ENCODE measurements around the gene NFIL3. TPM values are rescaled to one million over a fixed set of nuclear protein-coding genes. Genes with fewer than 3 reads are reported as not detected.

Gene NFIL3
- total and polyA plus RNA-seq, 2 experiments from 2014 or later: 4.1 to 7.5 TPM

DNA sequence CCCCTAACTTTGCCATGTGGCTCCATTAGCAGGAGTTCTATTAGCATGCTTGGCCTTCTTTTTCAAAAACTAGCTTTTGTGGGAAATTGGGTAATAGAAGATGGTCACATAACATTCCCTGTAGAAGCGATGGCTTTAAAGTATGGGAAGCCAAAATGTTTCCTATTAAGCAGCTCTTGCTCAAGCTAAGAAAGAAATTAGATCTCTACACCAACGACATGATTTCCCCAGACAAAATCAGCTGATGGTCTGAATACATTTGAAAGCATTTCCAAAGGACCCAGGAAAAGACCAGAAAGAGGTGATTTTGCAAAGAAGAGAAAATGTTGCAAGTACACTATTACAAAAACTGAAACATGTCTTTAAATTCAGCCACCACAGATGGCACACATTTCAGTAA lies 4.8 kb upstream of the NFIL3 start:
- H3K4me1 Mint-ChIP-seq: peaks cover 9% of the 10 kb centered on the region
- no peaks in the 10 kb centered on the region; the same call in 2 of the 3 replicates for H3K36me3 Mint-ChIP-seq (ENCODE audit: low read depth)
- peaks cover 27% of the 10 kb centered on the region for H3K27me3 Mint-ChIP-seq (ENCODE audit: insufficient read depth, low read depth, poor library complexity)
- no peak for DNase-seq (ENCODE audit: low spot score)
- H3K4me3 Mint-ChIP-seq: no peak overlapping the region
- Histone ChIP-seq H3K4me3 (no peak overlapping the region), H3K27ac (ENCODE audit: low read depth) (no peak overlapping the region), H3K36me3 (ENCODE audit: insufficient read depth) (no peaks in the 10 kb centered on the region), H3K79me2 (replicated peaks; ENCODE audit: insufficient read depth) (no peaks in the 10 kb centered on the region), H3K4me1 (ENCODE audit: insufficient read depth) (peaks cover 7% of the 10 kb centered on the region), H3K4me2 (no peak overlapping the region), H2AFZ (no peak overlapping the region), H3F3A (replicated peaks; ENCODE audit: low read depth) (0 out of 2 replicates have a peak, but pooled peaks cover 4% of the 10 kb centered on the region), H3K9me2 (ENCODE audit: insufficient read depth) (no peaks in the 10 kb centered on the region), H3K27me3 (ENCODE audit: insufficient read depth) (peaks cover 19% of the 10 kb centered on the region), H4K20me1 (replicated peaks; ENCODE audit: insufficient read depth) (no peaks in the 10 kb centered on the region)
- no peak overlapping the region for H3K27ac Mint-ChIP-seq
- TF ChIP-seq JUNB (IDR thresholded peaks at IDR 0.05; ENCODE audit: unreplicated experiment) (no peak), ETS1 (IDR thresholded peaks at IDR 0.05) (no peak), CREB1 (CRISPR knock-in tag; IDR thresholded peaks at IDR 0.05; ENCODE audit: low read depth) (no peak), EZH2phosphoT487 (IDR thresholded peaks at IDR 0.05; ENCODE audit: unreplicated experiment) (no peak), STAT1 (IDR thresholded peaks at IDR 0.05; ENCODE audit: unreplicated experiment) (no peak)
- TF ChIP-seq, protein P1, sequence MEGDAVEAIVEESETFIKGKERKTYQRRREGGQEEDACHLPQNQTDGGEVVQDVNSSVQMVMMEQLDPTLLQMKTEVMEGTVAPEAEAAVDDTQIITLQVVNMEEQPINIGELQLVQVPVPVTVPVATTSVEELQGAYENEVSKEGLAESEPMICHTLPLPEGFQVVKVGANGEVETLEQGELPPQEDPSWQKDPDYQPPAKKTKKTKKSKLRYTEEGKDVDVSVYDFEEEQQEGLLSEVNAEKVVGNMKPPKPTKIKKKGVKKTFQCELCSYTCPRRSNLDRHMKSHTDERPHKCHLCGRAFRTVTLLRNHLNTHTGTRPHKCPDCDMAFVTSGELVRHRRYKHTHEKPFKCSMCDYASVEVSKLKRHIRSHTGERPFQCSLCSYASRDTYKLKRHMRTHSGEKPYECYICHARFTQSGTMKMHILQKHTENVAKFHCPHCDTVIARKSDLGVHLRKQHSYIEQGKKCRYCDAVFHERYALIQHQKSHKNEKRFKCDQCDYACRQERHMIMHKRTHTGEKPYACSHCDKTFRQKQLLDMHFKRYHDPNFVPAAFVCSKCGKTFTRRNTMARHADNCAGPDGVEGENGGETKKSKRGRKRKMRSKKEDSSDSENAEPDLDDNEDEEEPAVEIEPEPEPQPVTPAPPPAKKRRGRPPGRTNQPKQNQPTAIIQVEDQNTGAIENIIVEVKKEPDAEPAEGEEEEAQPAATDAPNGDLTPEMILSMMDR (conservative IDR thresholded peaks at IDR 0.05; ENCODE audit: low read depth in 2 of 2): no peak
- ATAC-seq: no peak
- peaks cover 5% of the 10 kb centered on the region; the same call in 1 of the 3 replicates for H3K9me3 Mint-ChIP-seq

DNA sequence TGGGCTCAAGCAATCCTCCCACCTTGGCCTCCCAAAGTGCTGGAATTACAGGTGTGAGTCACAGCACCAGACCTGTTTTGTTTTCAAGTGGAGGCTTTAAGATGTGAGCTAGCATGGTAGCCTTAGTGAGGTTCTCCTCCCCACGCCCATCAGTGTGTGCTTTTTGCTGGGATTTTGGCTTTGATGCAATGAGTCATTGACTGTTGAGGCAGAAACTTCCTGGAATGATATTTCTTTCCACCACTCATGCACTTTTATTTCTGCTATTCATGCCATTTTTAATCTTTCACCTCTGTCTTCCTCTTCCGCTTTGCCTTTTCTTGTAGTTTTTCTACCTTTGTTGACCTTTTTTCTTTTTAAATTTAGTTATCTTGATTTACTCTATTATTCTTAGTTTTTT lies 4.2 kb upstream of the NFIL3 start:
- DNase-seq (ENCODE audit: low spot score): no peak
- TF ChIP-seq ZNF462 (CRISPR knock-in tag; IDR thresholded peaks at IDR 0.05): no peak
- TF ChIP-seq POLR2AphosphoS5 (IDR thresholded peaks at IDR 0.05; ENCODE audit: low read depth): no peak
- TF ChIP-seq CREB1 (CRISPR knock-in tag; IDR thresholded peaks at IDR 0.05; ENCODE audit: low read depth): no peak
- TF ChIP-seq, protein P1 (conservative IDR thresholded peaks at IDR 0.05; ENCODE audit: low read depth in 2 of 2): no peak
- no peak for TF ChIP-seq ETS1 (IDR thresholded peaks at IDR 0.05)
- no peak for TF ChIP-seq JUNB (IDR thresholded peaks at IDR 0.05; ENCODE audit: unreplicated experiment)

More for the DNA sequence above, 4.2 kb upstream of the NFIL3 start:
- Histone ChIP-seq H2AFZ (no peak overlapping the region), H3K27me3 (ENCODE audit: insufficient read depth) (peaks cover 22% of the 10 kb centered on the region), H3K79me2 (replicated peaks; ENCODE audit: insufficient read depth) (peaks cover under 1% of the 10 kb centered on the region; the same call in 1 of the 2 replicates), H3K4me3 (no peak overlapping the region), H3K27ac (ENCODE audit: low read depth) (no peak overlapping the region), H3F3A (replicated peaks; ENCODE audit: low read depth) (0 out of 2 replicates have a peak, but pooled peaks cover 6% of the 10 kb centered on the region), H3K9me2 (ENCODE audit: insufficient read depth) (no peaks in the 10 kb centered on the region), H3K36me3 (ENCODE audit: insufficient read depth) (no peaks in the 10 kb centered on the region), H3K4me2 (no peak overlapping the region), H3K4me1 (ENCODE audit: insufficient read depth) (peaks cover 7% of the 10 kb centered on the region), H4K20me1 (replicated peaks; ENCODE audit: insufficient read depth) (peaks cover under 1% of the 10 kb centered on the region; the same call in 1 of the 2 replicates)
- no peaks in the 10 kb centered on the region; the same call in 2 of the 3 replicates for H3K36me3 Mint-ChIP-seq (ENCODE audit: low read depth)
- no peak for ATAC-seq
- H3K4me3 Mint-ChIP-seq: no peak overlapping the region
- peaks cover 5% of the 10 kb centered on the region; the same call in 1 of the 3 replicates for H3K9me3 Mint-ChIP-seq
- H3K27me3 Mint-ChIP-seq (ENCODE audit: insufficient read depth, low read depth, poor library complexity): peaks cover 29% of the 10 kb centered on the region
- no peak overlapping the region for H3K27ac Mint-ChIP-seq
- peaks cover 12% of the 10 kb centered on the region for H3K4me1 Mint-ChIP-seq

Data from GM23338 (cell line).